Effector memory CD4-positive, alpha-beta T cell (primary cell): ENCODE data around the gene CADPS2.
"Not testable (repeated sequence)": the region's sequence is repeated elsewhere in the genome, so short reads cannot be mapped to it uniquely, and the experiment has no call there.

Experiments
- DNase-seq, 3 donors: peaks; one replicate each; pipeline ENCODE4 v3.0.0-alpha.2; 2020
- H3K27ac ChIP-seq: 2 replicates; pipeline ENCODE4 v1.7.0; 2013; ENCODE audit warnings: mild to moderate bottlenecking, low read length, moderate library complexity; ENCODE audit not compliant: insufficient read depth, poor library complexity, severe bottlenecking
- H3K27me3 ChIP-seq: replicated peaks from 2 replicates; pipeline ENCODE4 v1.7.0; 2013; ENCODE audit warnings: mild to moderate bottlenecking, low read length; ENCODE audit not compliant: insufficient read depth, control insufficient read depth, poor library complexity, severe bottlenecking
- H3K36me3 ChIP-seq: 2 replicates; pipeline ENCODE4 v1.7.0; 2013; ENCODE audit warnings: mild to moderate bottlenecking, low read length, moderate library complexity; ENCODE audit not compliant: control insufficient read depth, insufficient read depth
- H3K4me1 ChIP-seq: 2 replicates; pipeline ENCODE4 v1.7.0; 2013; ENCODE audit warnings: low read length, mild to moderate bottlenecking; ENCODE audit not compliant: control insufficient read depth, insufficient read depth, poor library complexity, severe bottlenecking
- H3K4me3 ChIP-seq: 2 replicates; pipeline ENCODE4 v1.7.0; 2013; ENCODE audit warnings: low read length, low read depth, mild to moderate bottlenecking; ENCODE audit not compliant: insufficient read depth, poor library complexity, severe bottlenecking
- H3K9me3 ChIP-seq: 2 replicates; pipeline ENCODE4 v1.7.0; 2013; ENCODE audit warnings: mild to moderate bottlenecking, low read length, moderate library complexity; ENCODE audit not compliant: control insufficient read depth

Gene CADPS2

DNA sequence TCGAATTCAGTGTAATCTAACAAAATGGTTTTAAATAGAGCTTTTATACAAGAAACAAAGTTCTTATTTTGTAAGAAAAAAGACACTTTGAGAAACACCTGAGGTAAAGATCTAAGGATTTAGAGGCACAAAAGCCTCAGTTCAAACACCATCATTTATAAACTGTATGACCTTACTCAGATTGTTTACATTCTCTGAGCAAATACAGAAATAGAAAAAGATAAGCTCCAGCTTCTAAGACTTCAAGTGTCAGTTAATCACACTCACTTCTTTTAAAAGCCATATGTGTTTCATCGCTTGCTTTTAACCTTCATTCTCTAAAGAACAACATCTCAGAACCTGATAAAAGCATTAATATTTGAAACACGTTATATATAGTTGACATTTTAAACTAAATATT lies 27.9 kb downstream of the CADPS2 start:
- Histone ChIP-seq H3K4me1 (no peaks in the 10 kb centered on the region), H3K27me3 (no peaks in the 10 kb centered on the region), H3K36me3 (no peaks in the 10 kb centered on the region), H3K27ac (no peak overlapping the region), H3K4me3 (no peak overlapping the region), H3K9me3 (no peaks in the 10 kb centered on the region)
- no peak for DNase-seq

DNA sequence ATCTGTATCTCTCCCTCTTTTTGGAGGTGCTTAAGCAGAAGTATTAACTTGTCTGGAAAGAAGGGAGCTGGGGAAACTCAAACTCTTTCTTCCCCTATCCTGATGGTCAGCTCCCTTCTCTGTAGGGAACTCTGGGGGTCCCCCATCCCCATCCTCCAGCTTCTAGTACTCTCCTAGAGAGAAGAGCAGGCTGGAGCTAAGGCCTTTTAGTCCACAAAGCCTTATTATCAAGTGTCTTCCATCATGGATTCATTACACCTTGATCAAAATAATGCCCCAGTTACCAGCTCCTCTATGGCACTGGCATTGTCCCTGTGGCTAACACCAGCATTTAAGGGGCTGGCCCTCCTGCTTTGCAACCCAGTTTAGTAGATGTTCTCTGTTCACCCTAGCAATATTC lies 35.7 kb downstream of the CADPS2 start:
- no peaks in the 10 kb centered on the region for H3K27me3 ChIP-seq
- H3K36me3 ChIP-seq: no peaks in the 10 kb centered on the region
- no peak overlapping the region for H3K27ac ChIP-seq
- DNase-seq: no peak
- no peak overlapping the region for H3K4me3 ChIP-seq
- no peaks in the 10 kb centered on the region for H3K4me1 ChIP-seq
- H3K9me3 ChIP-seq: no peaks in the 10 kb centered on the region

DNA sequence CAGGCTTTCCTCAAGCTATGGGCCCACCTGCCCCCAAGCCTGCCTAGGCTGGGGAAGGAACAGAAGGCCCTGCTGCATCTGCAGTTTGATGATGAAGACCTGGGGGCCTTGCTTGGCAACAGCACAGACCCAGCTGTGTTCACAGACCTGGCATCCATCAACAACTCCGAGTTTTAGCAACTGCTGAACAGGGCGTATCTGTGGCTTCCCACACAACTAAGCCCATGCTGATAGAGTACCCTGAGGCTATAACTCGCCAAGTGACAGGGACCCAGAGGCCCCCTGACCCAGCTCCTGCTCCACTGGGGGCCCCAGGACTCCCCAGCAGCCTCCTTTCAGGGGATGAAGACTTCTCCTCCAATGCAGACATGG lies 36.3 kb downstream of the CADPS2 start:
- H3K4me3 ChIP-seq: no peak overlapping the region
- DNase-seq: no peak
- no peaks in the 10 kb centered on the region for H3K9me3 ChIP-seq
- H3K27me3 ChIP-seq: no peaks in the 10 kb centered on the region
- H3K27ac ChIP-seq: no peak overlapping the region
- no peaks in the 10 kb centered on the region for H3K36me3 ChIP-seq
- H3K4me1 ChIP-seq: no peaks in the 10 kb centered on the region

DNA sequence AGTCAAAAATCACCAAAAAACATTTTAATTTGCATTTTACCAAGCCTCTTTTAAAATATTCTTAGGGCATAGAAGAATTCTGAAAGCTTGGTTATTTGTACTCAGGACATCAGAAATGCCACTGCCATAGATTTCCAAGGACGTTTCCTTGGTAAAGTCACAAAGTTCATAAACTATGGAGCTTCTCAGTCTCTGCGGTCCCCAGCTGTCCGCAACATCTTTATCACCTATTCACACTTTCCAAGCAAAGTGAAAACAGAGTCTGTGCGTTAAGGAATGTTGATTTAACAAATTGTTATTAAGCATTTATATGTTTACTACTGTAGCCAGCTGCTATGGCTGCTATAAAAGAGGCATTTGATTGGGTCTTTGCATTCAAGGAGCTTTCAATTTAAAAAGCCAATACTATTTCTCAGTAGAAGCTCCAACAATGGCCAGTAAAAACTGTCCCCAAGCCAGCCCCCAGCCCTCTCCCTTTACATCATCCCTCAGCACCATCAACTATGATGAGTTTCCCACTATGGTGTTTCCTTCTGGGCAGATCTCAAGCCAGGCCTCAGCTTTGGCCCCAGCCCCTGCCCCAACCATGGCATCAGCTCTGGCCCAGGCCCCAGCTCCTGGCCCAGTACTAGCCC lies 36.8 kb downstream of the CADPS2 start:
- no peaks in the 10 kb centered on the region for H3K36me3 ChIP-seq
- no peak for DNase-seq
- no peak overlapping the region for H3K27ac ChIP-seq
- H3K4me1 ChIP-seq: no peaks in the 10 kb centered on the region
- no peaks in the 10 kb centered on the region for H3K9me3 ChIP-seq
- no peaks in the 10 kb centered on the region for H3K27me3 ChIP-seq
- no peak overlapping the region for H3K4me3 ChIP-seq

DNA sequence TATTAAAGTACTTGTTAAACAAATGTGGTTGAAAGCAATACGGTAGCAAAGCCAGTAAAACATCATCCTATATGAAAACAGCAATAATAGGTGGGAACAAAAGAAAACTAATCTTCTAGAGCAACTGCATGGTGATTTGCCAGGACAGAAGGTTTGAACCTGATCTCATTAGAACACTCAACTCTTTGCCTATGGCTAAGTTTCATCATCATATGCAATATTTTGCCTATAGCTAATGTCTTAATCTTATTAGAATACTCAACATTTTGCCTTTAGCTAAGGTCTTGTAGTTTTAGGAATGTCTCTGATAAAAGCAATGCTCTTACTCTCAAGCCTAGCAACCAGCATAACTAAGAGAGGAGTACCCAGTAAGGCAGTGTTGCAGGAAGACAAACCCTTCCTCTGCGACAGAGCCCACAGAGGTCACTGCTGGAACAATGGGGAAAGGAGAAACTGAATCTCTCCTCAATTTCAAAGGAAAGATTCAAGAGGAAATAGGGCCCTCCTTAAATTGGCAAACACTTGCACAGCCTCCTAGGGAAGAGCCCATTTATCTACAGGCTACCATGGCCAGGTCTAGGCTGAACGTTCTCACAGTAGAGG lies 38.3 kb downstream of the CADPS2 start:
- H3K4me1 ChIP-seq: no peaks in the 10 kb centered on the region
- H3K4me3 ChIP-seq: no peak overlapping the region
- DNase-seq: no peak
- no peaks in the 10 kb centered on the region for H3K9me3 ChIP-seq
- no peaks in the 10 kb centered on the region for H3K27me3 ChIP-seq
- H3K27ac ChIP-seq: no peak overlapping the region
- no peaks in the 10 kb centered on the region for H3K36me3 ChIP-seq

DNA sequence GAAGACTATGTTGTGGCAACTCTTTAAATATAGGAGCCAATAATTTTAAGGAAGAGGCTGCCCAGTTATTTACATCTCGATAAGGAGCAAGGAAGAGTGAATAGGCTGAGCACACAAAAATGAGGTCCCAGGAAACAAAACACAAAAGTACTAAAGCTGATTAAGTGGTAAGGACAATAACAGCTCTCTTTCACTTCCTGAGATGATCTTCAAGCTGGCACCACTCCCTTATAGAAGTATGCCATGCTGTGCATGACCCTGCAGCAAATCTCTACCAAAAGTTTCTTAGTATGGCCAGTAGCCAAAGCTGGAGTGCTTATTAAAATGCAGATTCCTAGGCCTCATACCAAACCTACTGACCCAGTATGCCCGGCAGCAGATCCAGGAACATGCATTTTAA lies 39.7 kb downstream of the CADPS2 start:
- no peak for DNase-seq
- H3K36me3 ChIP-seq: no peaks in the 10 kb centered on the region
- H3K9me3 ChIP-seq: no peaks in the 10 kb centered on the region
- H3K4me1 ChIP-seq: no peaks in the 10 kb centered on the region
- H3K4me3 ChIP-seq: no peak overlapping the region
- H3K27me3 ChIP-seq: no peaks in the 10 kb centered on the region
- no peak overlapping the region for H3K27ac ChIP-seq

DNA sequence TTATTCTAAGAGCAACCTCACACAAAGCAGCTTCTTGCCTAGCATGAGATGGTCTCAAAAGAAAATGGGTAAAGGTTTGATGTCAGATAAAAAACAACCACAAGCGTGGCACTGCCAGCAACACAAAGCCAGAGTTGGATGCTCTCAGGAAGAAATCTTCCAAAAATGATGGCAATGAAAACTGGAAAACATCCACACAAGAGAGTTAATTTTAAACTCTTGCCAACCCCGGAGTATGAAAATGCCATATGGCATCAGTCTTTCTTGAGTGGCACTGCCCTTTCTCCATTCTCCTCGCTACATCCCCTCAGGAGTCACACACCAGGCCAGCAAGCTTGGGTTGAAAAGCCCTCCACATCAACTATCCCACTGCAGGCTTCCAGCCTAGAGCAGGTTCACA lies 41.0 kb downstream of the CADPS2 start:
- Histone ChIP-seq H3K4me3 (no peak overlapping the region), H3K27ac (no peak overlapping the region), H3K27me3 (no peaks in the 10 kb centered on the region), H3K9me3 (no peaks in the 10 kb centered on the region), H3K4me1 (no peaks in the 10 kb centered on the region), H3K36me3 (no peaks in the 10 kb centered on the region)
- no peak for DNase-seq

DNA sequence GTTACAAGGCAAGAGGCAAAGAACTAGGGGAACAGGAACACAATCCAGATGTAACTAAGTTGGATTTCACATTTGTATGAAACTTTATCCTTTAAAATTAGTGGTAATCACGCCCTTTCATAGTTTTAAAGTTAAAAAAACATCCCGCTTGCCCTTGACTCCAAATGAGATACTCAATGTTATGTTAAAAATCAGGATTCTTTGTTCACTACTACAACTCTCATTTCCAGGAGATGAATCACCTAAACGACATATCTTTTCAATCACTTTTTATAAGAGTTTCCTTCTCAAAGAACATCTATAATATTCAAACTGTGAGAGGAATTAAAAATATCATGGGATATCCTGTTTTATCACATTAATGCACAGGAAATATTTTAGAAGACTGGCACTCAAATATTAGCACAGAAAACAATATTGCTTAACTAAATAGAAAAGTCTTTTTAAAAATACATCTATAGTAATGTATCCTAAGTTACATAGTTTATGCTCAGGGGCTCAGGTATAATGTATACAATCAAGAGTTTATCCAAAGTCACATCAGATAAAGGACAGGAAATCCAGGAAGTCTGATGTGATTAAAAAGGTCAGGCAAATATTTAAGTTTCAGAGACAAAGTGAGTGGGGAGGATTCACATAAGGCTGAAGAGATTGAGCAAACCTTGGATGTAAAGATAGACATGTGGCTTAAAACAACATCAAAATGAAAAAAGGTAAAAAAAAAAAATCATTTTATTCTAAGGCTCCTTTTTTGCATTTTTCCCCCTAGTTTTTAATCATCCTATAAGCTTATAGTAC lies 41.9 kb downstream of the CADPS2 start:
- no peaks in the 10 kb centered on the region for H3K9me3 ChIP-seq
- DNase-seq: no peak

DNA sequence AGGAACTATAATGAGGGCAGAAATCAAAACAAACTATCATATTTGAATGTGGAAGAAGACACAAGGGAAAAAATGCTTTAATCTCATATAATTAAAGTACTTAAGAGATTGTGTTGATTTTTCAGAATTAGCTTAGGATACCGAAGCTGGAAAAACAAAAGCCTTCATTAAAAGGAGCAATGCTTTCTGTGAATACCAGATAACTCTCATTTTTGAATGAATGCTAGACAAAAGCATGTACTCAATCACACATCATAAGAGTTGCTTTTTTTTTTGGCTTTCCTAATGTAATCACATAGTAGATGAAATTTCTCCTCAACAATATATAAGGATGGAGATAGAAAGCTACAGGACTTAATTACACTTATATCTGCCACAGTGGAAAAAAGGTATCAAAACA lies 43.3 kb downstream of the CADPS2 start:
- Histone ChIP-seq H3K27me3 (no peaks in the 10 kb centered on the region), H3K4me1 (no peaks in the 10 kb centered on the region), H3K9me3 (no peaks in the 10 kb centered on the region), H3K36me3 (no peaks in the 10 kb centered on the region), H3K4me3 (no peak overlapping the region), H3K27ac (no peak overlapping the region)
- no peak for DNase-seq

More for the DNA sequence above, 41.9 kb downstream of the CADPS2 start:
- H3K4me1 ChIP-seq: no peaks in the 10 kb centered on the region
- H3K4me3 ChIP-seq: no peak overlapping the region
- H3K27ac ChIP-seq: no peak overlapping the region
- no peaks in the 10 kb centered on the region for H3K36me3 ChIP-seq
- no peaks in the 10 kb centered on the region for H3K27me3 ChIP-seq

DNA sequence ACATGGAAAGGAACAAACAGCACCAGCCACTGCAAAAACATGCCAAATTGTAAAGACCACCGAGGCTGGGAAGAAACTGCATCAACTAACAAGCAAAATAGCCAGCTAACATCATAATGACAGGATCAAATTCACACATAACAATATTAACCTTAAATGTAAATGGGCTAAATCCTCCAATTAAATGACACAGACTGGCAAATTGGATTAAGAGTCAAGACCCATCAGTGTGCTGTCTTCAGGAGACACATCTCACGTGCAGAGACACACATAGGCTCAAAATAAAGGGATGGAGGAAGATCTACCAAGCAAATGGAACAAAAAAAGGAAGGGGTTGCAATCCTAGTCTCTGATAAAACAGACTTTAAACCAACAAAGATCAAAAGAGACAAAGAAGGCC lies 50.0 kb downstream of the CADPS2 start:
- H3K4me1 ChIP-seq, DNase-seq, H3K27me3 ChIP-seq, H3K9me3 ChIP-seq, H3K27ac ChIP-seq, H3K4me3 ChIP-seq, H3K36me3 ChIP-seq: not testable (repeated sequence)
